T-helper 17 cell (primary cell): ENCODE data around the gene COIL. TPM values are rescaled to one million over a fixed set of nuclear protein-coding genes. Genes with fewer than 3 reads are reported as not detected.
"Not testable (repeated sequence)": the region's sequence is repeated elsewhere in the genome, so short reads cannot be mapped to it uniquely, and the experiment has no call there.

Source experiments
- ATAC-seq: fragments of 150-1000 bp; cut with Tn5 transposase; 2 replicates; pipeline ENCODE4 v1.10.0; 2021; ENCODE audit warnings: mild to moderate bottlenecking, moderate library complexity
- DNase-seq, 3 donors: peaks; one replicate each; pipeline versions ENCODE4 v3.0.0 to v3.0.0-alpha.2; 2020 to 2021
- H3K9me3 ChIP-seq: one replicate; pipeline ENCODE4 v1.7.0; 2013; ENCODE audit warnings: low read length, mild to moderate bottlenecking; ENCODE audit not compliant: control insufficient read depth, poor library complexity, severe bottlenecking
- H3K27ac Mint-ChIP-seq: one replicate; pipeline ENCODE4 v1.8.0; 2022; ENCODE audit warnings: mild to moderate bottlenecking, moderate library complexity, mixed read lengths
- H3K27me3 Mint-ChIP-seq: one replicate; pipeline ENCODE4 v1.8.0; 2022; ENCODE audit warnings: mixed read lengths
- H3K36me3 Mint-ChIP-seq: one replicate; pipeline ENCODE4 v1.8.0; 2022; ENCODE audit warnings: low read depth, mixed read lengths
- H3K4me1 Mint-ChIP-seq: one replicate; pipeline ENCODE4 v1.8.0; 2022; ENCODE audit warnings: mild to moderate bottlenecking, mixed read lengths
- H3K4me3 Mint-ChIP-seq: one replicate; pipeline ENCODE4 v1.8.0; 2022; ENCODE audit warnings: mild to moderate bottlenecking, moderate library complexity, mixed read lengths
- total RNA-seq, 4 donors: library from RNA in 2 of 4; stranded (reverse) in 2 of 4; gene quantifications; one replicate each; pipeline ENCODE4 v1.2.3 and lab custom pipeline; 2022 to 2026

COIL gene
- total RNA-seq, 2 donors from 2014 or later = 14.0 to 19.6 TPM

- H3K9me3 ChIP-seq = no peaks in the 10 kb centered on the region
- Mint-ChIP-seq H3K27me3 (no peaks in the 10 kb centered on the region), H3K36me3 (peaks cover 13% of the 10 kb centered on the region), H3K4me3 (no peak overlapping the region), H3K27ac (no peak overlapping the region), H3K4me1 (no peaks in the 10 kb centered on the region)
- DNase-seq (no peak), ATAC-seq (no peak)
Measured at GRCh38 chr17:56988901-56989572, 28.2 kb upstream of the COIL start.

- ATAC-seq = no peak
- no peaks in the 10 kb centered on the region for H3K9me3 ChIP-seq
- Mint-ChIP-seq H3K27me3 (no peaks in the 10 kb centered on the region), H3K27ac (no peak overlapping the region), H3K4me1 (no peaks in the 10 kb centered on the region), H3K4me3 (no peak overlapping the region), H3K36me3 (peaks cover 13% of the 10 kb centered on the region)
- no peak for DNase-seq
Measured at GRCh38 chr17:56987283-56987834, 26.5 kb upstream of the COIL start.

- ATAC-seq = no peak
- no peaks in the 10 kb centered on the region for H3K27me3 Mint-ChIP-seq
- H3K4me1 Mint-ChIP-seq = no peaks in the 10 kb centered on the region
- H3K27ac Mint-ChIP-seq = no peak overlapping the region
- no peaks in the 10 kb centered on the region for H3K9me3 ChIP-seq
- peaks cover 13% of the 10 kb centered on the region for H3K36me3 Mint-ChIP-seq
- H3K4me3 Mint-ChIP-seq = no peak overlapping the region
- no peak for DNase-seq
Measured at GRCh38 chr17:56985371-56986162, 24.7 kb upstream of the COIL start.

- Mint-ChIP-seq H3K4me1 (peaks cover 8% of the 10 kb centered on the region), H3K4me3 (no peak overlapping the region), H3K36me3 (peaks cover 11% of the 10 kb centered on the region), H3K27me3 (no peaks in the 10 kb centered on the region), H3K27ac (no peak overlapping the region)
- ATAC-seq (no peak), DNase-seq (no peak)
- H3K9me3 ChIP-seq = no peaks in the 10 kb centered on the region
Measured at GRCh38 chr17:56983366-56983765, 22.5 kb upstream of the COIL start.

GRCh38 chr17:56982312-56982711 is 21.5 kb upstream of the COIL start:
- Mint-ChIP-seq H3K27me3 (no peaks in the 10 kb centered on the region), H3K4me1 (peaks cover 12% of the 10 kb centered on the region), H3K36me3 (peaks cover 10% of the 10 kb centered on the region), H3K27ac (no peak overlapping the region), H3K4me3 (no peak overlapping the region)
- no peak for DNase-seq
- H3K9me3 ChIP-seq = no peaks in the 10 kb centered on the region
- no peak for ATAC-seq

- H3K4me1 Mint-ChIP-seq = peaks cover 21% of the 10 kb centered on the region
Measured at GRCh38 chr17:56980526-56980925, 19.7 kb upstream of the COIL start.

GRCh38 chr17:56979091-56979480 is 18.2 kb upstream of the COIL start:
- H3K9me3 ChIP-seq = no peaks in the 10 kb centered on the region
- DNase-seq = no peak
- Mint-ChIP-seq H3K4me1 (peaks cover 22% of the 10 kb centered on the region), H3K4me3 (peak overlapping the region; percentile 90), H3K36me3 (peaks cover 2% of the 10 kb centered on the region), H3K27me3 (peaks cover 10% of the 10 kb centered on the region), H3K27ac (no peak overlapping the region)
- no peak for ATAC-seq

More at GRCh38 chr17:56980526-56980925, 19.7 kb upstream of the COIL start:
- DNase-seq, H3K36me3 Mint-ChIP-seq, H3K27me3 Mint-ChIP-seq, H3K9me3 ChIP-seq, H3K4me3 Mint-ChIP-seq, ATAC-seq: not testable (repeated sequence)
- H3K27ac Mint-ChIP-seq = peak overlapping the region; percentile 78

- Mint-ChIP-seq H3K27ac (peak overlapping the region; percentile 82), H3K4me1 (peaks cover 22% of the 10 kb centered on the region), H3K4me3 (peak overlapping the region; percentile 90), H3K27me3 (peaks cover 10% of the 10 kb centered on the region), H3K36me3 (peaks cover 2% of the 10 kb centered on the region)
- ATAC-seq (peak; percentile 4), DNase-seq (no peak)
- H3K9me3 ChIP-seq = no peaks in the 10 kb centered on the region
Measured at GRCh38 chr17:56978441-56979090, 17.7 kb upstream of the COIL start.

- peak within 1 kb of the TSS; percentile 82 for H3K27ac Mint-ChIP-seq
- DNase-seq (peak; percentile 67 to 83 (median 78)), ATAC-seq (peak; percentile 96)
- H3K9me3 ChIP-seq = no peaks in the 10 kb centered on the region
- peaks cover 10% of the 10 kb centered on the region for H3K27me3 Mint-ChIP-seq
- H3K36me3 Mint-ChIP-seq = peaks cover 2% of the 10 kb centered on the region
- H3K4me3 Mint-ChIP-seq = peak within 1 kb of the TSS; percentile 90
- peaks cover 22% of the 10 kb centered on the region for H3K4me1 Mint-ChIP-seq
Measured at GRCh38 chr17:56977673-56978395, 17.0 kb upstream of the COIL start, which contains the start of gene SCPEP1. Gene SCPEP1, plus strand, starts transcription at chr17:56978131. Its CDS starts 29 bp downstream, at chr17:56978160.

- H3K4me3 Mint-ChIP-seq = peak overlapping the region; percentile 90
- H3K27ac Mint-ChIP-seq = peak overlapping the region; percentile 82
- ATAC-seq (no peak), DNase-seq (no peak)
- peaks cover 22% of the 10 kb centered on the region for H3K4me1 Mint-ChIP-seq
- H3K27me3 Mint-ChIP-seq = peaks cover 14% of the 10 kb centered on the region
- no peaks in the 10 kb centered on the region for H3K9me3 ChIP-seq
- H3K36me3 Mint-ChIP-seq = peaks cover 2% of the 10 kb centered on the region
Measured at GRCh38 chr17:56976941-56977608, 16.2 kb upstream of the COIL start.

- Mint-ChIP-seq H3K4me1 (peaks cover 22% of the 10 kb centered on the region), H3K27me3 (peaks cover 15% of the 10 kb centered on the region), H3K4me3 (no peak overlapping the region), H3K27ac (no peak overlapping the region), H3K36me3 (peaks cover 2% of the 10 kb centered on the region)
- DNase-seq (no peak), ATAC-seq (no peak)
- H3K9me3 ChIP-seq = no peaks in the 10 kb centered on the region
Measured at GRCh38 chr17:56975656-56976055, 14.8 kb upstream of the COIL start.

- Mint-ChIP-seq H3K27me3 (peaks cover 15% of the 10 kb centered on the region), H3K4me1 (peaks cover 21% of the 10 kb centered on the region), H3K27ac (no peak overlapping the region), H3K36me3 (peaks cover 2% of the 10 kb centered on the region), H3K4me3 (no peak overlapping the region)
- H3K9me3 ChIP-seq = no peaks in the 10 kb centered on the region
- no peak for ATAC-seq
- DNase-seq = no peak
Measured at GRCh38 chr17:56974055-56974454, 13.2 kb upstream of the COIL start.
